Neutrophil (primary cell): ENCODE results near the gene TENT4A.

Experiments
- H3K27ac ChIP-seq: fragments of 200-600 bp; sonication (generic); 2 replicates; pipeline ENCODE4 v1.5.1; 2016; ENCODE audit warnings: mild to moderate bottlenecking, moderate library complexity
- H3K27me3 ChIP-seq: fragments of 200-600 bp; sonication (generic); 2 replicates; pipeline ENCODE4 v1.6.0; 2016; ENCODE audit warnings: mild to moderate bottlenecking
- H3K36me3 ChIP-seq: fragments of 200-600 bp; sonication (generic); 2 replicates; pipeline ENCODE4 v1.5.1; 2017
- H3K4me1 ChIP-seq, 2 experiments: fragments of 200-600 bp in 1 of 2; sonication (generic) in 1 of 2; 1 replicate in 1 of 2; 2 replicates in 1 of 2; pipeline versions ENCODE4 v1.5.1 to v1.6.1; 2013 to 2016; ENCODE audit warnings: low read depth in 1 of 2, low read length in 1 of 2, mild to moderate bottlenecking in 1 of 2, moderate library complexity in 1 of 2; ENCODE audit not compliant: control insufficient read depth in 1 of 2, insufficient read depth in 1 of 2
- H3K4me3 ChIP-seq, 2 experiments: fragments of 200-600 bp in 1 of 2; sonication (generic) in 1 of 2; 1 replicate in 1 of 2; 2 replicates in 1 of 2; pipeline ENCODE4 v1.5.1; 2013 to 2016; ENCODE audit warnings: low read depth in 1 of 2, low read length in 1 of 2, mild to moderate bottlenecking in 1 of 2, moderate library complexity in 1 of 2
- H3K9me3 ChIP-seq: fragments of 200-600 bp; sonication (generic); 2 replicates; pipeline ENCODE4 v1.5.1; 2016
- TF ChIP-seq, protein P1 (sequence below): fragments of 200-600 bp; sonication (generic); IDR thresholded peaks from 2 replicates; pipeline ENCODE4 v1.5.1; 2016; ENCODE audit warnings: antibody characterized with exemption

TENT4A gene

DNA sequence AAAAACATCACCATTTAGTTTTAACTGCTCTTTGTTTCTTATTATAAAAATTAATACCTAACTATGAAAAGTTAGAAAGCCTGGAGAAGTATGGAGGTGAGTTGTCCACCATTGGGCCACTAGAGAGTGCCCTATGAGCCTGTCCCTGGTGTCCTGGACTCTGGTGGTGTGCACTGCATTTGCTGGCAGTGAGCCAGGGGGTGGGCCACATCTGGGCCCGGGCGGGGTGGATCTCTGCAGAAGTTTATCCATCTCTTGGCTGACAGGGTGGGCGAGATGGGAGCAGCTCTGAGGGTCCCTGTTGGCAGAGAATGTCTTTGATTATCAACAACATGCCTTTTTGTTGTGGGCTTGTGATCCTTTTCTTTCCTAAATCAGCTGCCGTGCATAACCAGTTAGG, 8.2 kb downstream of the TENT4A start:
- Histone ChIP-seq H3K36me3 (peaks cover 6% of the 10 kb centered on the region), H3K27ac (no peak overlapping the region)

DNA sequence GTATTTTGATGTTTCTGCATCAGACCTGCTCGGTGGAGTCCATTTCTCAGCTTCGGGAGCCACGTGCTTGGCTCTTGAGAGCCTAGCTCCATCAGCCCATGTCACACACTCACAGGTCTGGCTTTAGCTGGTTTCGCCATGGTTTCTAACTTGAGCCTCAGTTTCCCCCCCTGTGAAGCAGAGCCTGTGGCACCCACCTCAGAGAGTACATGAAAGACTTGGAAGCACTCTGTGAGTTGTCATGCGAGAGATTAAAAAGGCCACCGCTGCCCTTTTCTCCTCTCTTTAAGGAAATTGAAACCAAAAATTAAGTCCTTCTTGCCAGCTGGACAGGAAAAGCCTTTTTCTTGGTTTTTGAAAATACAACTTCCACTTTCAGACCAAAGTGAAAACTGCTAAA, 8.8 kb downstream of the TENT4A start:
- H3K27ac ChIP-seq: peak overlapping the region; percentile 47
- no peaks in the 10 kb centered on the region for H3K27me3 ChIP-seq
- no peaks in the 10 kb centered on the region for H3K9me3 ChIP-seq
- H3K4me3 ChIP-seq: no peak overlapping the region
- peaks cover 6 to 26% of the 10 kb centered on the region in 2 experiments for H3K4me1 ChIP-seq
- peaks cover 6% of the 10 kb centered on the region for H3K36me3 ChIP-seq
- TF ChIP-seq, protein P1, sequence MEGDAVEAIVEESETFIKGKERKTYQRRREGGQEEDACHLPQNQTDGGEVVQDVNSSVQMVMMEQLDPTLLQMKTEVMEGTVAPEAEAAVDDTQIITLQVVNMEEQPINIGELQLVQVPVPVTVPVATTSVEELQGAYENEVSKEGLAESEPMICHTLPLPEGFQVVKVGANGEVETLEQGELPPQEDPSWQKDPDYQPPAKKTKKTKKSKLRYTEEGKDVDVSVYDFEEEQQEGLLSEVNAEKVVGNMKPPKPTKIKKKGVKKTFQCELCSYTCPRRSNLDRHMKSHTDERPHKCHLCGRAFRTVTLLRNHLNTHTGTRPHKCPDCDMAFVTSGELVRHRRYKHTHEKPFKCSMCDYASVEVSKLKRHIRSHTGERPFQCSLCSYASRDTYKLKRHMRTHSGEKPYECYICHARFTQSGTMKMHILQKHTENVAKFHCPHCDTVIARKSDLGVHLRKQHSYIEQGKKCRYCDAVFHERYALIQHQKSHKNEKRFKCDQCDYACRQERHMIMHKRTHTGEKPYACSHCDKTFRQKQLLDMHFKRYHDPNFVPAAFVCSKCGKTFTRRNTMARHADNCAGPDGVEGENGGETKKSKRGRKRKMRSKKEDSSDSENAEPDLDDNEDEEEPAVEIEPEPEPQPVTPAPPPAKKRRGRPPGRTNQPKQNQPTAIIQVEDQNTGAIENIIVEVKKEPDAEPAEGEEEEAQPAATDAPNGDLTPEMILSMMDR: no peak

More for the DNA sequence above, 8.2 kb downstream of the TENT4A start:
- Histone ChIP-seq H3K9me3 (no peaks in the 10 kb centered on the region), H3K4me3 (no peak overlapping the region), H3K4me1 (peaks cover 10 to 31% of the 10 kb centered on the region in 2 experiments), H3K27me3 (no peaks in the 10 kb centered on the region)
- TF ChIP-seq, protein P1: no peak

DNA sequence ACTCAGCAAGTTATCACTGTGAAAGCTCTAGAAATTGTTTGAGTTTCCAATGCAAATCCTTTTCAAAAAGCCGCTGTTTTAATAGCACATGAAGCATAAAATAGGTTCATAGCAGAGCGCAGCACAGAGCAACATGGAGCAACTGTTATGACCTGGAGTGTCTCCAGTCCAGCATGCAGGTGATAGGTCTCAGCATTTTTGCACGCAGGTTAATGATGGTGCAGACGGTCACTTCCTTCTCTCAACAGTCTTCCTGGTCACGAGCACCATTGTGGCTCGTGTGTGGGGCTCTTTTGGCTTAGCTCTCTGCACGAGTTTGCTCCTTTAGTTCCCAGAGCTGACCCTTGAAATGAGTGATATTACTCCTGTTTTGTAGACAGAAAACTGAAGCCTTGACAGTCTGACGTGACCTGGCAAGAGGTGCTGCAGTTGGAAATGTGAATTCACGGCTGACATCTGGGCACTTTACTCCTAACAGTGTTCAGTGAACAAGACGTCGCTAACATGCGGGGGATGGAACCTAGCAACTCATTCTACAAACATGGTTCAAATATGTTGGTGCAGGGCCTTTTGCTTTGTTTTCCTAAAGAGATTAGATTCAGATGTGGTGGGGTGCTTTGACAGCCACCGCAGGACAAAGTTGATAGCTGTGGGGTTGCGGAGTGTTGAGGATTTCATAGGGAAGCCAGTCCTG, 10.0 kb downstream of the TENT4A start:
- Histone ChIP-seq H3K27me3 (no peaks in the 10 kb centered on the region), H3K9me3 (no peaks in the 10 kb centered on the region), H3K36me3 (peaks cover 6% of the 10 kb centered on the region), H3K4me3 (no peak overlapping the region), H3K27ac (peak overlapping the region; percentile 62), H3K4me1 (peaks cover 0 to 21% of the 10 kb centered on the region in 2 experiments)
- TF ChIP-seq, protein P1: no peak

DNA sequence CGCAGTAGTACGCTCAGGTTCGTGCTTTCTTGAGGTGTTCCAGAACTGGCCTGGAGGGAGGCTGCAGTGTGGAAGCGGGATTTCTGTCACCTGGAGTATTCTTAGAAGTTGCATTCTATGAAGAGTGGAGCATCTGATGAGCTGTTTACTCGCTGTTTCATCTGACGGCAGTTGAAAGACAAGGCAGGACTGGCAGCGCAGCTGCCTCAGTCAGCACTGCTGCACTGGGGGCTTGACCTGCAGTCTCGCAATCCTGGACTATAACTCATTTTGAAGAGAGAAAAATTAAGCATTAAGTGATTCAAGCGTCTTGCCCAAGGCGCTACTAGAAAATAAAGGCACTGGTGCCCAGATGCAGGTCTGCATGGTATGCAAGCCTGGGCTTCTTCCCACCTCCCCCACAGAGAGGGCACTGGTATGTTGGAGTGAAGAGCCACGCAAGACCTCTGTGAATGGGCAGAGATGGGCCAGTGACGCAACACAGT, 10.6 kb downstream of the TENT4A start:
- Histone ChIP-seq H3K27ac (peak overlapping the region; percentile 62), H3K4me1 (peaks cover 0 to 21% of the 10 kb centered on the region in 2 experiments), H3K9me3 (no peaks in the 10 kb centered on the region), H3K36me3 (peaks cover 6% of the 10 kb centered on the region), H3K27me3 (no peaks in the 10 kb centered on the region), H3K4me3 (no peak overlapping the region)
- TF ChIP-seq, protein P1: no peak

DNA sequence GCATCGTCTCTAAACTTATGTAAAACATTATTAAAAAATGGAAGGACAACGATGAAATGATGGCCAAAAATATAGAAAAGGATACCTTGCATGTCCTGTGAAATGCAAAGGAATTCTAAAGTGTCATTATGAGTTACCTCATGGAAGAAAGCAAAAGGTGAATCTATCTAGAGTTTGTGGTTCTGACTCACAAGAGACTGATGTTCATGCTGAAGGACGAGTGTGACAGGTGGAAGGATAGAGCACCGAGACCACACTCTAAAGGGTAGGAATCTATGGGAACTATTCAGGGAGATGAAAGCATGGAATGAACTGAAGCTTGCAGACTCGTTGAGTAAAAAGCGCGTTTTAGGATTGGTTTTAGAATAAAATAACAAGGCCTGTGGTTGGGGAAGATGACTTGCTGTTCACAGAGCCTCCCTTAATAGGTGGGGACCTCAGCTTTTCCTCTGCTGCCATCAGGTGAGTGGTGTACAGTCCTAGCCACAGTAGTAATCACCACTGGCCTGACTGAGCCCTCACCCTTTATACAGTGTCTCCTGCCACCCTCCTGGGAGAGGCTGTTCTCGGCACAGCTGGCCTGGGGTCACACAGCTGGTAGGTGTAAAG, 11.2 kb downstream of the TENT4A start:
- H3K4me3 ChIP-seq: no peak overlapping the region
- TF ChIP-seq, protein P1: no peak
- peaks cover 0 to 21% of the 10 kb centered on the region in 2 experiments for H3K4me1 ChIP-seq
- H3K9me3 ChIP-seq: no peaks in the 10 kb centered on the region
- no peaks in the 10 kb centered on the region for H3K27me3 ChIP-seq
- peaks cover 6% of the 10 kb centered on the region for H3K36me3 ChIP-seq
- no peak overlapping the region for H3K27ac ChIP-seq
